SK-N-SH treated with all-trans-retinoic acid at 6 μM for 48 hours (cell line): Measurements from ENCODE around the gene COL16A1.

Experiments
- ATAC-seq: fragments of 200-7000 bp; cut with Tn5 transposase; 3 replicates; pipeline ENCODE4 v1.9.1; 2020; ENCODE audit warnings: mild to moderate bottlenecking, moderate library complexity
- ARNTL ChIP-seq: fragments of 450-650 bp; formaldehyde crosslinking; IDR thresholded peaks from 2 replicates; pipeline ENCODE4 v1.5.0; 2020; ENCODE audit warnings: low read depth, mild to moderate bottlenecking, moderate library complexity, borderline replicate concordance
- BACH2 ChIP-seq: fragments of 250-450 bp; sonication (Bioruptor Pico); IDR thresholded peaks from 2 replicates; pipeline ENCODE4 v1.9.0; 2021; ENCODE audit warnings: mild to moderate bottlenecking, borderline replicate concordance
- CSDC2 ChIP-seq: fragments of 250-450 bp; sonication (Bioruptor Pico); IDR thresholded peaks from 2 replicates; pipeline ENCODE4 v1.5.0; 2020; ENCODE audit warnings: mild to moderate bottlenecking, moderate library complexity
- ESRRG ChIP-seq: fragments of 250-450 bp; sonication (Bioruptor Pico); IDR thresholded peaks from 2 replicates; pipeline ENCODE4 v1.6.1; 2021; ENCODE audit warnings: mild to moderate bottlenecking
- GLIS3 ChIP-seq: fragments of 250-450 bp; sonication (Bioruptor Pico); IDR thresholded peaks from 2 replicates; pipeline ENCODE4 v1.5.0; 2020; ENCODE audit warnings: mild to moderate bottlenecking, moderate library complexity
- ISL1 ChIP-seq: fragments of 250-450 bp; sonication (Bioruptor Pico); IDR thresholded peaks from 2 replicates; pipeline ENCODE4 v2.1.2; 2022; ENCODE audit warnings: mild to moderate bottlenecking, moderate library complexity
- OSR1 ChIP-seq: fragments of 250-450 bp; sonication (Bioruptor Pico); IDR thresholded peaks from 2 replicates; pipeline ENCODE4 v1.8.0; 2022; ENCODE audit warnings: moderate library complexity, mild to moderate bottlenecking, inconsistent platforms
- PPARA ChIP-seq: fragments of 250-450 bp; sonication (Bioruptor Pico); IDR thresholded peaks from 2 replicates; pipeline ENCODE4 v1.5.0; 2020; ENCODE audit warnings: mild to moderate bottlenecking, borderline replicate concordance
- RARB ChIP-seq: fragments of 250-450 bp; sonication (Bioruptor Pico); IDR thresholded peaks from 2 replicates; pipeline ENCODE4 v1.8.0; 2021; ENCODE audit warnings: mild to moderate bottlenecking, moderate library complexity
- SNAI2 ChIP-seq: fragments of 250-450 bp; sonication (Bioruptor Pico); IDR thresholded peaks from 2 replicates; pipeline ENCODE4 v1.5.0; 2020; ENCODE audit warnings: mild to moderate bottlenecking, moderate library complexity
- TCF4 ChIP-seq: fragments of 250-450 bp; sonication (Bioruptor Pico); IDR thresholded peaks from 2 replicates; pipeline ENCODE4 v1.8.0; 2021; ENCODE audit warnings: mild to moderate bottlenecking, moderate library complexity, borderline replicate concordance
- ZC3H10 ChIP-seq: fragments of 250-450 bp; sonication (Bioruptor Pico); IDR thresholded peaks from 2 replicates; pipeline ENCODE4 v1.5.1; 2021; ENCODE audit warnings: mild to moderate bottlenecking, moderate library complexity
- ZFP3 ChIP-seq: fragments of 250-450 bp; sonication (Bioruptor Pico); IDR thresholded peaks from 2 replicates; pipeline ENCODE4 v1.5.0; 2020; ENCODE audit warnings: mild to moderate bottlenecking, moderate library complexity
- ZFP30 ChIP-seq: fragments of 450-650 bp; formaldehyde crosslinking; IDR thresholded peaks from 2 replicates; pipeline ENCODE4 v1.5.0; 2022; ENCODE audit warnings: mild to moderate bottlenecking, moderate library complexity
- ZNF565 ChIP-seq: fragments of 450-650 bp; formaldehyde crosslinking; conservative IDR thresholded peaks from 2 replicates; pipeline ENCODE4 v1.5.0; 2020; ENCODE audit warnings: low read depth, mild to moderate bottlenecking, moderate library complexity
- ZNF8 ChIP-seq: fragments of 450-650 bp; formaldehyde crosslinking; IDR thresholded peaks from 2 replicates; pipeline ENCODE4 v1.5.0; 2020; ENCODE audit warnings: mild to moderate bottlenecking, moderate library complexity
- TF ChIP-seq, protein P1 (sequence below): fragments of 250-450 bp; sonication (Bioruptor Pico); IDR thresholded peaks from 2 replicates; pipeline ENCODE4 v1.8.0; 2020; ENCODE audit warnings: mild to moderate bottlenecking, moderate library complexity, borderline replicate concordance
- TF ChIP-seq, protein P2 (sequence below): fragments of 250-450 bp; sonication (Bioruptor Pico); IDR thresholded peaks from 2 replicates; pipeline ENCODE4 v1.8.0; 2021; ENCODE audit warnings: low read depth, mild to moderate bottlenecking, moderate library complexity, borderline replicate concordance
- TF ChIP-seq, protein P3 (sequence below): fragments of 250-450 bp; sonication (Bioruptor Pico); IDR thresholded peaks from 2 replicates; pipeline ENCODE4 v1.5.1; 2021; ENCODE audit warnings: mild to moderate bottlenecking, moderate library complexity
- TF ChIP-seq, protein P4 (sequence below): fragments of 250-450 bp; sonication (Bioruptor Pico); IDR thresholded peaks from 2 replicates; pipeline ENCODE4 v1.5.1; 2020; ENCODE audit warnings: low read depth, mild to moderate bottlenecking, moderate library complexity

Gene COL16A1

DNA sequence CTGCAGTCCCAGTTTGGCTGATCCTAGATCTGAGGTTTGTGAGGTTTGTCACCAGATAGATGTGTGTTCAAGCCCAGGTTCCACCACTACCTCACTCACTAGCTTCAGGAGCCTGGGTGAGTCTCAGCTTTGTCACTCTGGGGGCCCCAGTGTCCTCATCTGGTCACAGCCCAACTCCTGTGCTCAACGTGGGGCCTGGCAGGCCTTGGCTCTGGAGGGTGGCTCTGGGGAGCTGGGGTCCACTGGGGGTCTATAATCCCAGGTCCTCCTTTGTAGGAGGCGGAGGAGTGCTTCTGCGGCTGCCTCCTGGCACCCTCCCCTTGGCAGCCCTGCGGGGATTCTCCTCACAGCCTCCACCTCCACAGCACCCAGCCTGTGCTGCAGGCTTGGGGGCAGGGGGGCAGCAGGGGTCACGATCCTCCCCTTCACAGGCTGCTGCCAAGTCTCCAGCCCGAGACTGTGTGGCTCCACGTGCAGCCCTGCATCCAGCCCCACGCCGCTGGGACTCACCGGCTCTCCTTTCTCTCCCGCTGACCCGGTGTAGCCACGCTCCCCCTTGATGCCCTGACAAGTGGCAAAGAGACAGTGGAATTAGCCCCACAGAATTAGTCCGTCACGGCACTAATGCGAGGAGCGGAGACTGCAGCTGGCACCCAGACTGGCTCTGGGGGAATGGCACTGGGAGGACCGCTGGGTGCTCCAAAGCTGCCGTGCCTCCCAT lies 36.6 kb downstream of the COL16A1 start:
- no peak for TF ChIP-seq ZNF565 (CRISPR knock-in tag)
- TF ChIP-seq BACH2 (CRISPR knock-in tag), result no peak
- TF ChIP-seq, protein P1, sequence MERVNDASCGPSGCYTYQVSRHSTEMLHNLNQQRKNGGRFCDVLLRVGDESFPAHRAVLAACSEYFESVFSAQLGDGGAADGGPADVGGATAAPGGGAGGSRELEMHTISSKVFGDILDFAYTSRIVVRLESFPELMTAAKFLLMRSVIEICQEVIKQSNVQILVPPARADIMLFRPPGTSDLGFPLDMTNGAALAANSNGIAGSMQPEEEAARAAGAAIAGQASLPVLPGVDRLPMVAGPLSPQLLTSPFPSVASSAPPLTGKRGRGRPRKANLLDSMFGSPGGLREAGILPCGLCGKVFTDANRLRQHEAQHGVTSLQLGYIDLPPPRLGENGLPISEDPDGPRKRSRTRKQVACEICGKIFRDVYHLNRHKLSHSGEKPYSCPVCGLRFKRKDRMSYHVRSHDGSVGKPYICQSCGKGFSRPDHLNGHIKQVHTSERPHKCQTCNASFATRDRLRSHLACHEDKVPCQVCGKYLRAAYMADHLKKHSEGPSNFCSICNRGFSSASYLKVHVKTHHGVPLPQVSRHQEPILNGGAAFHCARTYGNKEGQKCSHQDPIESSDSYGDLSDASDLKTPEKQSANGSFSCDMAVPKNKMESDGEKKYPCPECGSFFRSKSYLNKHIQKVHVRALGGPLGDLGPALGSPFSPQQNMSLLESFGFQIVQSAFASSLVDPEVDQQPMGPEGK (CRISPR knock-in tag), result no peak
- TF ChIP-seq OSR1 (CRISPR knock-in tag), result no peak
- no peak for TF ChIP-seq ZFP3 (CRISPR knock-in tag)
- TF ChIP-seq ARNTL (CRISPR knock-in tag), result no peak
- no peak for TF ChIP-seq ZC3H10 (CRISPR knock-in tag)
- TF ChIP-seq GLIS3, result no peak
- TF ChIP-seq, protein P2, sequence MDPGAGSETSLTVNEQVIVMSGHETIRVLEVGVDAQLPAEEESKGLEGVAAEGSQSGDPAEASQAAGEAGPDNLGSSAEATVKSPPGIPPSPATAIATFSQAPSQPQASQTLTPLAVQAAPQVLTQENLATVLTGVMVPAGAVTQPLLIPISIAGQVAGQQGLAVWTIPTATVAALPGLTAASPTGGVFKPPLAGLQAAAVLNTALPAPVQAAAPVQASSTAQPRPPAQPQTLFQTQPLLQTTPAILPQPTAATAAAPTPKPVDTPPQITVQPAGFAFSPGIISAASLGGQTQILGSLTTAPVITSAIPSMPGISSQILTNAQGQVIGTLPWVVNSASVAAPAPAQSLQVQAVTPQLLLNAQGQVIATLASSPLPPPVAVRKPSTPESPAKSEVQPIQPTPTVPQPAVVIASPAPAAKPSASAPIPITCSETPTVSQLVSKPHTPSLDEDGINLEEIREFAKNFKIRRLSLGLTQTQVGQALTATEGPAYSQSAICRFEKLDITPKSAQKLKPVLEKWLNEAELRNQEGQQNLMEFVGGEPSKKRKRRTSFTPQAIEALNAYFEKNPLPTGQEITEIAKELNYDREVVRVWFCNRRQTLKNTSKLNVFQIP (CRISPR knock-in tag), result no peak
- no peak for TF ChIP-seq PPARA
- no peak for TF ChIP-seq CSDC2 (CRISPR knock-in tag)
- no peak for ATAC-seq

DNA sequence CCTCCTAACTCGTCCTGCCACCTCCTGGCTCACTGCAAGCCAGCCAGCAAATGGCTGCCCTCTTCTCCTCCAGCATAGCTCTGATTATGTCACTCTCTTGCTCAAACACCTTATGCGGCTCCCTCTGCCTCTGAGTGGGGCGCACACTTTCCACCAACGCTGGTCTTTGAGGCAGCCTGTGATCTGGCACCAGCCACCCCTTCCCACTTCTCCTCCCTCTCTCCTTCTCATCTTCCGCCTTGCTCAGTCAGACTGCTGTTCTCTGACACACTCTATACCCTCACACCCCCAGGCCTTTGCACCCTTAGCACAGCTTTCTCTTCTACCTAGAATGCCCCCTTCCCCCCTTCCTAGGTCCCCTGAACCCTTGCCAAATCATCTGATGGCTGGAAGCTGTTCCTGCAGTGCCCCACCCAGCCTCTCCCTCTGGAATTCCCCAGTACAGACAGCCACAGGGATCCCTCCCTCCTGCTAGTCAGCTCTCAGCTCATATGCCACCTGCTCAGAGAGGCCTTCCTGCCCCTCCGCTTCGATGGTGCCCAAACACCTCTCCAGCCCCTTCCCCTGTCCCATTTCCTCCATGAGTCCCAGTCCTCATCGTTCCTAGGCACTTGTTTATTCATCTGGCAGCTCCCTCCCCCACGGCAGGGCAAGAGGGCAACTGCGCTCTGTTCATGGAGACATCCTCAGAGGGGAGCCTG lies 37.4 kb downstream of the COL16A1 start:
- TF ChIP-seq PPARA (no peak), ZNF565 (CRISPR knock-in tag) (no peak), ZFP30 (no peak), SNAI2 (CRISPR knock-in tag) (no peak), ZNF8 (no peak), ESRRG (CRISPR knock-in tag) (no peak), RARB (CRISPR knock-in tag) (no peak), OSR1 (CRISPR knock-in tag) (no peak)
- TF ChIP-seq, protein P3, sequence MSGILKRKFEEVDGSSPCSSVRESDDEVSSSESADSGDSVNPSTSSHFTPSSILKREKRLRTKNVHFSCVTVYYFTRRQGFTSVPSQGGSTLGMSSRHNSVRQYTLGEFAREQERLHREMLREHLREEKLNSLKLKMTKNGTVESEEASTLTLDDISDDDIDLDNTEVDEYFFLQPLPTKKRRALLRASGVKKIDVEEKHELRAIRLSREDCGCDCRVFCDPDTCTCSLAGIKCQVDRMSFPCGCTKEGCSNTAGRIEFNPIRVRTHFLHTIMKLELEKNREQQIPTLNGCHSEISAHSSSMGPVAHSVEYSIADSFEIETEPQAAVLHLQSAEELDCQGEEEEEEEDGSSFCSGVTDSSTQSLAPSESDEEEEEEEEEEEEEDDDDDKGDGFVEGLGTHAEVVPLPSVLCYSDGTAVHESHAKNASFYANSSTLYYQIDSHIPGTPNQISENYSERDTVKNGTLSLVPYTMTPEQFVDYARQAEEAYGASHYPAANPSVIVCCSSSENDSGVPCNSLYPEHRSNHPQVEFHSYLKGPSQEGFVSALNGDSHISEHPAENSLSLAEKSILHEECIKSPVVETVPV (CRISPR knock-in tag), result no peak
- no peak; the same call in 2 of the 3 replicates for ATAC-seq

DNA sequence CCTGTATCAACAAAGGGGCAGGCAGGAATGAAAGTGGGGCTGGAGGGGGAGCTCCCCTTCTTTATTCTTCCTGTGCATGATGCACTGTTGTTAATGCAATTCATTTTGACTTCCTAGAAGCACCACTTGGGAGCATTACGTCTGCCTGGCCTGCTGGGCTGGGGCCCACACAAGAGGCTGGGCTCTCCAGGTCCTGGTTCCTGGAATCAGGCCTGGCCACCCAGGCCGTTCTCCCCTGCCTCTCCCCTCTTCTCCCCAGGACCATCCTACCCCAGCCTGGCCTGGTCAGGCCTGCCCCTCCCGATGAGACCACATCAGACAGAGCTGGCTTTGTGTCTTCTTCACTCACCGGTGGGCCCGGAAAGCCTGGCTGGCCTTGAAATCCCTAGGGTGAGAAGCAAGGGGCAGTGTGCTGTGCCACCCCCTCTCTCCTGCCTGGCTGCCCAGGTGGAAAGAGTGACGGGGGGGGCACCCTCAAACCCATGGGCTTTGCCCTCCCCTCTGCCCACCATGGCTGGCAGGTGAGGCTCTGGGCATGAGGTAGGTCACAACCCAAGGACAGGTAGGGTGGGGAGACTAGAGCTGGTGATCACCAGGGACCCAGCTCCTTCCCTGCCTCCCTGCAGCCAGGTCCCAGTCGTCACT lies 38.5 kb downstream of the COL16A1 start:
- TF ChIP-seq, protein P4, sequence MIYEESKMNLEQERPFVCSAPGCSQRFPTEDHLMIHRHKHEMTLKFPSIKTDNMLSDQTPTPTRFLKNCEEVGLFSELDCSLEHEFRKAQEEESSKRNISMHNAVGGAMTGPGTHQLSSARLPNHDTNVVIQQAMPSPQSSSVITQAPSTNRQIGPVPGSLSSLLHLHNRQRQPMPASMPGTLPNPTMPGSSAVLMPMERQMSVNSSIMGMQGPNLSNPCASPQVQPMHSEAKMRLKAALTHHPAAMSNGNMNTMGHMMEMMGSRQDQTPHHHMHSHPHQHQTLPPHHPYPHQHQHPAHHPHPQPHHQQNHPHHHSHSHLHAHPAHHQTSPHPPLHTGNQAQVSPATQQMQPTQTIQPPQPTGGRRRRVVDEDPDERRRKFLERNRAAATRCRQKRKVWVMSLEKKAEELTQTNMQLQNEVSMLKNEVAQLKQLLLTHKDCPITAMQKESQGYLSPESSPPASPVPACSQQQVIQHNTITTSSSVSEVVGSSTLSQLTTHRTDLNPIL (CRISPR knock-in tag), result no peak
- TF ChIP-seq ISL1 (CRISPR knock-in tag) (no peak), ARNTL (CRISPR knock-in tag) (no peak), ZFP3 (CRISPR knock-in tag) (no peak)
- ATAC-seq, result no peak

DNA sequence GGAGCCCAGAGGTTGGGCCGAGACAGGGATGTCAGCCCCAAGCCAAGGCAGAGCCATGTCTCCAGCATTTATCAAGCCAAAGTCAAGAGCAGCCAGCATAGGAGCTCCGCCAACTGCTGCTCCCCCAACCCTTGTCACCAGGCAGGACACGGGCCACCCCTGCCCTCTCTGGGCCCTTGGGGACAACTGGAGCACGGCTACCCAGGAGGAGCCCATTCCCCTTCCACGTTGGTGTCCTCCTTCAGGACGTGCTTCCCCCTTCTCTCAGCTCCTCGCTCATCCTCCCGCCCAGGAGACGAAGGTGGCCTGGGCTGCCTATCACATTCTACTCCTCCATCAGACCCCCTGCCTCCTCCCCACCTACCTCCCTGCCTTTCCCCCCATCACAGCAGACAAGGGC lies 39.3 kb downstream of the COL16A1 start:
- TF ChIP-seq ZFP3 (CRISPR knock-in tag) (no peak), ZC3H10 (CRISPR knock-in tag) (no peak), ESRRG (CRISPR knock-in tag) (no peak), TCF4 (CRISPR knock-in tag) (no peak)
- TF ChIP-seq, all 23 proteins: peak for 0
- no peak for ATAC-seq
